B cell (primary cell): ENCODE data around the gene TTC24. TPM values are rescaled to one million over a fixed set of nuclear protein-coding genes. Genes with fewer than 3 reads are reported as not detected.

ENCODE experiments used
- ATAC-seq: fragments of 200-7000 bp; cut with Tn5 transposase; one replicate; pipeline ENCODE4 v1.10.0; 2021; ENCODE audit warnings: low read depth, mild to moderate bottlenecking, moderate number of reproducible peaks, moderate library complexity
- CTCF ChIA-PET: fragments of 350-600 bp; sonication (Branson Sonifier 250); formaldehyde crosslinking; loops from one replicate; lab custom pipeline; 2021; ENCODE audit warnings: antibody characterized with exemption, inconsistent platforms; lab: Charles Lee
- POLR2A ChIA-PET: fragments of 350-600 bp; sonication (Branson Sonifier 250); formaldehyde crosslinking; loops from one replicate; lab custom pipeline; 2021; ENCODE audit warnings: antibody characterized with exemption; lab: Charles Lee
- DNase-seq: peaks from one replicate; pipeline ENCODE4 v3.0.0; 2013
- H2AFZ ChIP-seq: 2 replicates; pipeline ENCODE4 v1.6.1; 2012; ENCODE audit warnings: mild to moderate bottlenecking, low read depth, low read length; ENCODE audit not compliant: insufficient read depth, poor library complexity, severe bottlenecking
- H3K27ac ChIP-seq, 2 donors: 1 replicate in 1 of 2; 2 replicates in 1 of 2; pipeline ENCODE4 v1.5.1; 2012 to 2013; ENCODE audit warnings: low read length in 2 of 2, mild to moderate bottlenecking in 2 of 2, moderate library complexity in 1 of 2
- H3K27me3 ChIP-seq, 4 experiments: fragments of 200-600 bp in 1 of 4; sonication (generic) in 1 of 4; replicated peaks in 1 of 4; 1 replicate in 2 of 4; 2 replicates in 2 of 4; pipeline versions ENCODE4 v1.6.1 to v1.7.0; 2013 to 2016; ENCODE audit warnings: low read length in 3 of 4, mild to moderate bottlenecking in 2 of 4, mixed read lengths in 1 of 4, moderate library complexity in 1 of 4; ENCODE audit not compliant: insufficient read depth in 4 of 4, control insufficient read depth in 3 of 4; ENCODE audit errors: control extremely low read depth in 1 of 4
- H3K36me3 ChIP-seq, 2 experiments: replicated peaks in 1 of 2; 1 replicate in 1 of 2; 2 replicates in 1 of 2; pipeline versions ENCODE4 v1.6.1 to v1.7.1; 2013; ENCODE audit warnings: low read length in 1 of 2; ENCODE audit not compliant: insufficient read depth in 2 of 2, control insufficient read depth in 1 of 2; ENCODE audit errors: control extremely low read depth in 1 of 2, extremely low read depth in 1 of 2
- H3K4me1 ChIP-seq, 2 donors: fragments of 200-600 bp in 1 of 2; sonication (generic) in 1 of 2; 1 replicate in 1 of 2; 2 replicates in 1 of 2; pipeline versions ENCODE4 v1.5.1 to v1.6.1; 2013 to 2017; ENCODE audit warnings: low read length in 2 of 2; ENCODE audit not compliant: control insufficient read depth in 2 of 2, insufficient read depth in 2 of 2
- H3K4me2 ChIP-seq: replicated peaks from 2 replicates; pipeline ENCODE3; 2012; ENCODE audit warnings: mild to moderate bottlenecking, low read depth, low read length; ENCODE audit not compliant: poor library complexity, severe bottlenecking
- H3K4me3 ChIP-seq, 5 experiments: fragments of 200-600 bp in 1 of 5; sonication (generic) in 1 of 5; 1 replicate in 3 of 5; 2 replicates in 2 of 5; pipeline versions ENCODE4 v1.5.1 to v1.7.0; 2011 to 2016; ENCODE audit warnings: low read length in 4 of 5, mild to moderate bottlenecking in 4 of 5, low read depth in 2 of 5, control low read depth in 1 of 5, moderate library complexity in 1 of 5; ENCODE audit not compliant: insufficient read depth in 1 of 5; ENCODE audit errors: control extremely low read depth in 1 of 5, extremely low read depth in 1 of 5
- H3K79me2 ChIP-seq: fragments of 200-600 bp; sonication (generic); one replicate; pipeline ENCODE4 v1.6.0; 2016; ENCODE audit warnings: low read length; ENCODE audit not compliant: control insufficient read depth, insufficient read depth
- H3K9ac ChIP-seq: fragments of 200-600 bp; sonication (generic); 2 replicates; pipeline ENCODE4 v1.6.1; 2017; ENCODE audit warnings: mild to moderate bottlenecking, low read length, moderate library complexity
- H3K9me3 ChIP-seq, 3 donors: one replicate each; pipeline versions ENCODE4 v1.6.1 to v1.7.1; 2013; ENCODE audit warnings: low read length in 2 of 3; ENCODE audit not compliant: control insufficient read depth in 2 of 3, insufficient read depth in 1 of 3; ENCODE audit errors: control extremely low read depth in 1 of 3
- H4K20me1 ChIP-seq: 2 replicates; pipeline ENCODE4 v1.6.0; 2012; ENCODE audit warnings: mild to moderate bottlenecking, low read length; ENCODE audit not compliant: insufficient read depth, control insufficient read depth, poor library complexity, severe bottlenecking
- H3K27ac Mint-ChIP-seq: one replicate; pipeline ENCODE4 v1.8.0; 2021; ENCODE audit warnings: mixed read lengths
- H3K27me3 Mint-ChIP-seq: one replicate; pipeline ENCODE4 v1.8.0; 2021; ENCODE audit warnings: mixed read lengths
- H3K4me1 Mint-ChIP-seq: one replicate; pipeline ENCODE4 v1.8.0; 2021; ENCODE audit warnings: mixed read lengths
- H3K4me3 Mint-ChIP-seq: one replicate; pipeline ENCODE4 v1.8.0; 2021; ENCODE audit warnings: mixed read lengths
- H3K9me3 Mint-ChIP-seq: one replicate; pipeline ENCODE4 v1.8.0; 2022; ENCODE audit warnings: mixed read lengths; ENCODE audit not compliant: insufficient read depth
- EZH2 ChIP-seq: IDR thresholded peaks from 2 replicates; pipeline ENCODE4 v1.6.1; 2012; ENCODE audit warnings: borderline replicate concordance, low read depth, mild to moderate bottlenecking, moderate library complexity, low read length; ENCODE audit not compliant: insufficient read depth, poor library complexity, severe bottlenecking
- WGBS: methylation state at CpG from one replicate; pipeline ENCODE4 v1.1.5; 2013; ENCODE audit warnings: missing lambda C conversion rate; ENCODE audit not compliant: insufficient coverage; 5-methylcytosine and 5-hydroxymethylcytosine counted together
- intact Hi-C: fragments of 100-400 bp; cut with micrococcal nuclease; formaldehyde crosslinking; loops from one replicate; pipeline ENCODE4 v1.10.0; 2022
- polyA plus RNA-seq: library from polyadenylated mRNA; depleted of rRNA; stranded (reverse); fragments of >200 nt; gene quantifications from 2 replicates; pipeline ENCODE4 v1.2.3, GENCODE V29; 2012
- total RNA-seq, 2 donors: library from RNA; stranded (reverse); fragments of 120-200 nt in 1 of 2; gene quantifications; 1 replicate in 1 of 2; 2 replicates in 1 of 2; pipeline versions ENCODE4 v1.2.3 to v1.2.4, GENCODE V29; 2013 to 2022
- TF ChIP-seq, protein P1 (sequence below): fragments of 200-600 bp; IDR thresholded peaks from one replicate; pipeline ENCODE4 v1.8.0; 2022; ENCODE audit warnings: antibody characterized with exemption, mild to moderate bottlenecking

TTC24 gene
- total and polyA plus RNA-seq, 2 donors (not counting 1 experiment from before 2014, with no cell fraction given), result 24.3 to 29.8 TPM

DNA sequence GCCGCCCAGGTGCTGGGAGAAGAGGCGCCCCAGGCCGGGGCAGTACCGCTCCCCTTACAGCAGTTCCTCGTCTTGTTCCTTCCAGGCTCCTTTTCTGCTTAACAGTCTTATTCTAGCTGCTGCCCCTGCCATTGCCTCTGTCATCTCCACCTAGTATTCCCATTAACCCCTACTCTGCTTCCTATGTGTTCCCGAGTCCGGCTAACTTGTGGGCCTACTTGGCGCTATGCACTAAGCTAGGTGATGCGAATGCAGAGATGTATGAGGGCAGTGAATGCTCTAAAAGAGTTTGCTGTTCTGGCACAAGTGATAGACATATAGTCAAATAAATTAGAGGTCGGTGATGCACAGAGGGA lies 6.9 kb upstream of the TTC24 start:
- Histone ChIP-seq H3K4me1 (peaks cover 13 to 14% of the 10 kb centered on the region in 2 donors), H3K4me3 (peak overlapping the region in 4 of 5 experiments; percentile 22 to 45 (median 28)), H3K79me2 (no peaks in the 10 kb centered on the region), H3K9me3 (peaks cover 0 to 2% (median 0%) of the 10 kb centered on the region in 3 donors), H3K4me2 (peak overlapping the region; percentile 77), H2AFZ (peak overlapping the region; percentile 62), H3K36me3 (no peaks in the 10 kb centered on the region), H3K27me3 (peaks cover 0 to 32% (median 14%) of the 10 kb centered on the region in 4 experiments), H3K9ac (peak overlapping the region; percentile 54), H4K20me1 (no peaks in the 10 kb centered on the region), H3K27ac (no peak overlapping the region)
- ATAC-seq (no peak), DNase-seq (no peak)
- intact Hi-C loops, result loop anchor here (1.0 to 5.0 kb wide), 3 partner anchors 35 to 116 kb away; partner anchors contain the start of gene MEF2D
- Mint-ChIP-seq H3K27ac (peak overlapping the region; percentile 12), H3K4me1 (peaks cover 13% of the 10 kb centered on the region), H3K9me3 (no peaks in the 10 kb centered on the region), H3K27me3 (peaks cover 23% of the 10 kb centered on the region), H3K4me3 (peak overlapping the region; percentile 85)
- ChIA-PET CTCF (interaction anchor here (0.8 to 2.5 kb wide), 5 partner anchors 12 to 187 kb away, joined by 3 to 9 read pairs (median 3); no protein-coding TSS in a partner anchor), POLR2A (no interaction called here)
- TF ChIP-seq, protein P1, sequence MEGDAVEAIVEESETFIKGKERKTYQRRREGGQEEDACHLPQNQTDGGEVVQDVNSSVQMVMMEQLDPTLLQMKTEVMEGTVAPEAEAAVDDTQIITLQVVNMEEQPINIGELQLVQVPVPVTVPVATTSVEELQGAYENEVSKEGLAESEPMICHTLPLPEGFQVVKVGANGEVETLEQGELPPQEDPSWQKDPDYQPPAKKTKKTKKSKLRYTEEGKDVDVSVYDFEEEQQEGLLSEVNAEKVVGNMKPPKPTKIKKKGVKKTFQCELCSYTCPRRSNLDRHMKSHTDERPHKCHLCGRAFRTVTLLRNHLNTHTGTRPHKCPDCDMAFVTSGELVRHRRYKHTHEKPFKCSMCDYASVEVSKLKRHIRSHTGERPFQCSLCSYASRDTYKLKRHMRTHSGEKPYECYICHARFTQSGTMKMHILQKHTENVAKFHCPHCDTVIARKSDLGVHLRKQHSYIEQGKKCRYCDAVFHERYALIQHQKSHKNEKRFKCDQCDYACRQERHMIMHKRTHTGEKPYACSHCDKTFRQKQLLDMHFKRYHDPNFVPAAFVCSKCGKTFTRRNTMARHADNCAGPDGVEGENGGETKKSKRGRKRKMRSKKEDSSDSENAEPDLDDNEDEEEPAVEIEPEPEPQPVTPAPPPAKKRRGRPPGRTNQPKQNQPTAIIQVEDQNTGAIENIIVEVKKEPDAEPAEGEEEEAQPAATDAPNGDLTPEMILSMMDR, result no peak
- 45% methylated on average over 9 of the region's 10 CpGs for WGBS

- H3K4me1 ChIP-seq, result peaks cover 13 to 14% of the 10 kb centered on the region in 2 donors
- ATAC-seq, result no peak
- CTCF ChIA-PET, result interaction anchor here (0.9 to 2.5 kb wide), 3 partner anchors 27 to 93 kb away, joined by 3 to 7 read pairs (median 3); partner anchors contain the start of gene GPATCH4
- H3K4me3 ChIP-seq, result no peak overlapping the region
- peaks cover 0 to 2% (median 0%) of the 10 kb centered on the region in 3 donors for H3K9me3 ChIP-seq
- intact Hi-C loops, result loop anchor here (5.0 kb wide), 1 partner anchor 33 kb away; no protein-coding TSS in a partner anchor
- H3K4me1 Mint-ChIP-seq, result peaks cover 13% of the 10 kb centered on the region
- no peak overlapping the region for H3K27ac ChIP-seq
- peak overlapping the region; percentile 23 for H3K4me3 Mint-ChIP-seq
- peaks cover 23% of the 10 kb centered on the region for H3K27me3 Mint-ChIP-seq
- H3K27ac Mint-ChIP-seq, result no peak overlapping the region
- no peak overlapping the region for H2AFZ ChIP-seq
- H3K9ac ChIP-seq, result no peak overlapping the region
- no peak for DNase-seq
- WGBS, result 86% methylated on average over 1 of the region's 2 CpGs
- POLR2A ChIA-PET, result interaction anchor here (0.7 kb wide), 1 partner anchor 74 kb away, joined by 4 read pairs; the partner anchor contains the start of gene MEF2D
- H3K79me2 ChIP-seq, result no peaks in the 10 kb centered on the region
- no peaks in the 10 kb centered on the region for H4K20me1 ChIP-seq
- H3K4me2 ChIP-seq, result no peak overlapping the region
- peaks cover 0 to 32% (median 14%) of the 10 kb centered on the region in 4 experiments for H3K27me3 ChIP-seq
- H3K9me3 Mint-ChIP-seq, result no peaks in the 10 kb centered on the region
- TF ChIP-seq, protein P1, result no peak
- TF ChIP-seq EZH2, result no peak
- H3K36me3 ChIP-seq, result no peaks in the 10 kb centered on the region
These were observed 5.4 kb upstream of the TTC24 start for GRCh38 chr1:156574039-156574633.
